VCaP (cell line): ENCODE results near the gene CDC42EP3.

Experiments used
- H3K27ac ChIP-seq: fragments of 450-650 bp; 2 replicates; pipeline ENCODE4 v1.5.1; 2017
- TF ChIP-seq, protein P1 (sequence below): fragments of 450-650 bp; conservative IDR thresholded peaks from 2 replicates; pipeline ENCODE4 v1.5.1; 2017; ENCODE audit warnings: mild to moderate bottlenecking, moderate library complexity

CDC42EP3 gene

DNA sequence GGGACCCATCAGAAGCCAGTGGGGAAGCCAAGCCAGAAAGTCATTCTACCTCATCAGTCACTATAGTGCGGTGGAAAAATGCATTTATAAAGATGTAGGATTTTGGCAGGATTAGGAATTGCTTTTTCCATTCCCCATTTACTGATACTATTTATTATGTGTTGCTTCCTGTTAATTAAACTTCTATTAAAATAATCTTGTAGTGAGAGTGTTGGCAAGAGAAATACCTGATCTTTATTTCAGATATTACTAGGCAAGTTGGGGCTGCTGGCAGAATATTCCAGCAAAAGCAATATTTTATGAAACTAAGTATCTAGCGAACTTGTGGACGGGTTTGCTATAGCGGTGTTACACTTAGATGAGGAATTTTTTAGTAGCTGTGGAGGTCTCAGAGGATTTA, 23.9 kb upstream of the CDC42EP3 start:
- TF ChIP-seq, protein P1, sequence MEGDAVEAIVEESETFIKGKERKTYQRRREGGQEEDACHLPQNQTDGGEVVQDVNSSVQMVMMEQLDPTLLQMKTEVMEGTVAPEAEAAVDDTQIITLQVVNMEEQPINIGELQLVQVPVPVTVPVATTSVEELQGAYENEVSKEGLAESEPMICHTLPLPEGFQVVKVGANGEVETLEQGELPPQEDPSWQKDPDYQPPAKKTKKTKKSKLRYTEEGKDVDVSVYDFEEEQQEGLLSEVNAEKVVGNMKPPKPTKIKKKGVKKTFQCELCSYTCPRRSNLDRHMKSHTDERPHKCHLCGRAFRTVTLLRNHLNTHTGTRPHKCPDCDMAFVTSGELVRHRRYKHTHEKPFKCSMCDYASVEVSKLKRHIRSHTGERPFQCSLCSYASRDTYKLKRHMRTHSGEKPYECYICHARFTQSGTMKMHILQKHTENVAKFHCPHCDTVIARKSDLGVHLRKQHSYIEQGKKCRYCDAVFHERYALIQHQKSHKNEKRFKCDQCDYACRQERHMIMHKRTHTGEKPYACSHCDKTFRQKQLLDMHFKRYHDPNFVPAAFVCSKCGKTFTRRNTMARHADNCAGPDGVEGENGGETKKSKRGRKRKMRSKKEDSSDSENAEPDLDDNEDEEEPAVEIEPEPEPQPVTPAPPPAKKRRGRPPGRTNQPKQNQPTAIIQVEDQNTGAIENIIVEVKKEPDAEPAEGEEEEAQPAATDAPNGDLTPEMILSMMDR, result no peak
- no peak overlapping the region for H3K27ac ChIP-seq

GRCh38 chr2:37692711-37693110, 21.3 kb upstream of the CDC42EP3 start:
- H3K27ac ChIP-seq, result no peak overlapping the region
- TF ChIP-seq, protein P1, result no peak

DNA sequence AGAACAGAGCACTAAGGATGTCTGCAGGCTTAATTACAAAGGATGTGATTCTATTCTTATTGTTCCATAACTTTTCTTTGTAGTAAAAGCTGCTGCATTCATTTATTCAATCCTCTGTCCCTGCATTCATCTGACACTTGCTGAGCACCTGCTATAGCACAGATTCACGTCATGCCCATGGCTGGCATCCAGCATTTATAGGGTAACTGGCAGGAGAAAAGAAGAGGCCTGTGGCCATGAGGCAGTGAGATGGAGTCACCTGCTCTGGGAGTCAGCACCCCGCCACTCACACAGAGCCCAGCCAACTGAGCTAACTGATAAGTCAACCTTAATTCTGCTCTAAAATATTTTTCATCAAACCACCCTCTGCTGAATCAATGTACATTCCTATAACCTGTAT, 18.3 kb upstream of the CDC42EP3 start:
- H3K27ac ChIP-seq, result no peak overlapping the region
- TF ChIP-seq, protein P1, result no peak

DNA sequence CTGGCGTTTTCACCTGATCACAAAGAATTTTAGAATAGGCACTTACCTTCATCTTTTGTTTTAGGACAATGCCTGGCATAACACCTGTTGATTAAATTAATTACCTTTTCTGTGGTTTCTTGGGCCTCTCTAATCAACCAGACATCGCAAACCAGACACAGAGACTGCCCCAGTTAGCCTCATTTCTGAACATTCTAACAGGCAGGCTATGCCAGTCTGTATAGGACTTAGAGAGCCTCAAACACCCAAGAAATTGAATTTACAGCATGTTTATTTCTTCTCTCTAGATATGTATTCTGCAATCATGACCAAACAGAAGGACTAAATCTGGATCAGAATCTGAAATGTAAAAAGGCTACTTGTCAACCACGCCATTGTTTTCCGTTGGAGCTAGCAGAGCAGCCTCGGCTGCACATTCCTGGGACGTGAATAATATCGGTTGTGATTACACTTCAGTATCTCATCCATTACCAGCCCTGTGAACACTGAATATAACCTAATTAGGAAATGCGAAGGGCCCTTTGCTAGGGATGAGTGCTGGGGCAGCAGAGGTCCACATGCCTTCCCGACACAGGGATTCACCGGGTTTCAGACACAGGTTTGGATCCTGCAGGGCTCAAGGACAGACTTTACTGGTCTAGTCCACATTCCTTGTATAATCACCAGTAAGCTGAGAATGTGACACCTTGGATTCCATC, 17.5 kb upstream of the CDC42EP3 start:
- TF ChIP-seq, protein P1, result no peak
- no peak overlapping the region for H3K27ac ChIP-seq

DNA sequence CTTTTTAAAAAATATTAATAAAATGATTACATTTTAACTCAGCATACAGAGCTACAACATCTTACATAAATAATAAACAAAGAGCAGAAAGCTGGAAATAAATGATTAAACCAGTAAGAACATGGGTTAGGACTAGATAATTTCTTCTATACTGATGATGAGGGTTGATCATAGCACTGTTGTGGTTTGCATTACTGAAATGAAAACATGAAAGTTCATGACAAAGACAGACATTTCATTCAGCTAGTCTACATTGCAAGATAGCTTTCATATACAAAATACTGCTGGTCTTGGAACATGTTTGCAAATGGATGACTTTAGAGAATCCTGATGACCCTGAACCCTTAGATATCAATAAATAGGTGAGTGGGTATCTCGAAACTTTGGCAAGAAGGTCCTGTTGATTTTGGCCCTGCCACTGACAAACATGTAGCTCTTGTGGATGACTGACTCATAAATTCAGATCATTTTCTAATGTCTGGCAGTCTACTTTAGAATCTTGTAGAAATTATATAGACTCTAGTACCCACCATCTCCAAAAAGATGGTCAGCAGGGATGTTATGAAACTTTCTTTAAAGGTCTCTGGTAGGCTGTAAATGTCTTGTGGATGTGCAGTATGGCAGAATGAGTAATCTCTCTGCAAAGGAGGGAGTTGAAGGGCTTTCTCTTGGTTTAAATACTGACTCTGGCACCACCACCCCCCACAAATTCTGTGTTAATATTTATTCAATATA, 15.5 kb upstream of the CDC42EP3 start:
- TF ChIP-seq, protein P1, result no peak

DNA sequence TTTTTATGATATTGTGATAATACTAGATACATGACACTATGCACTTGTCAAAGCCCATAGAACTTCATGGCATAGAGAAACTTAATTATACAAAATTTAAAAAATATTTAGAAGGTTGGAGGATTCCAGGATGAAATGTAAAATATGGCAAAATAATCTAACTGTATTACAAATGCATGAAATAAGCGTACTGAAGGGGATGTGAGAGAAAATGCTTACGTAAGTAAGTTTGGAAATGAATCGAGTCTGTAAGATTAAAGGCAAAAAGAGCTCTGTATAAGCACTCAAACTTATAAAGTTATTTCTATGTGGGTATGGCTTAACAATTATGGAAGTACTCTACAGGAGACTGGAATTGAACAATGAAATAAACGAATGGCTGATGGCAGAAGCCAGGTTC, 13.4 kb upstream of the CDC42EP3 start:
- TF ChIP-seq, protein P1, result no peak
- no peak overlapping the region for H3K27ac ChIP-seq

More for the DNA sequence above, 15.5 kb upstream of the CDC42EP3 start:
- H3K27ac ChIP-seq, result no peak overlapping the region

GRCh38 chr2:37683921-37684780, 12.7 kb upstream of the CDC42EP3 start:
- TF ChIP-seq, protein P1, result no peak
- no peak overlapping the region for H3K27ac ChIP-seq
